GM08714 (cell line): ENCODE results near the gene NHERF1.

Experiments used
- H3K4me3 ChIP-seq: fragments of 200-500 bp; sonication (Bioruptor generic); 2 replicates; pipeline ENCODE4 v1.5.1; 2014; ENCODE audit warnings: mild to moderate bottlenecking, low read length, inconsistent platforms
- ZNF274 ChIP-seq: IDR thresholded peaks from 2 replicates; pipeline ENCODE4 v1.6.1; 2012; ENCODE audit warnings: mild to moderate bottlenecking, low read depth, low read length

NHERF1 gene

DNA sequence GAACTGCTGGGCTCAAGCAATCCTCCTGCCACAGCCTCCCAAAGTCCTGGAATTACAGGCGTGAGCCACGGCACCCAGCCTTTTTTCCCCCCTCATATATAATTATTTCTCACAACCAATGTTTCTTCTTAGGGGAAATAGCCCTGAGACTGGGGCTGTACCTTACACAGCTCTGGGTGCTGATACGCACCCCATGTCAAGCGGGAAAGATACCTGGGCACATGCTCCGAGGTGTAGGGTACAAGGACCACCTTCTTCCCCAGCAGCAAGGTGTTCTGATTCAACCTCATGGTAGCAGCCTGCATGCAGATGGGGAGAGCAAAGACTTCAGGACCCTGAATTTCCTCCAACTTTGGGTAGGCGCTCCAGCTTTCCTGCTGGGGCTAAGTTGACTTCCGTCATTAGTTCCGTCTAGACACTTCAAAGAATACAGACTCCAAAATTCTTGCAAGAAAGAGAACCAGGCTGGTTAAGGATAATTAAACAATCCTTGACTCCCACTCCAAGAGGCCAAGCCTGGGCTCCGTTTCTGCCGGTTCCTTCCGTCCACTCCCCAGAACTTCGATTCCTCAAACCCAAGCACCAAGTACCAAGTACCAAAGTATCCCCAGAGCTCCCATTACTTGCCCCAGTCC is 27.1 kb downstream of the NHERF1 start:
- peak overlapping the region; percentile 85 for H3K4me3 ChIP-seq
- no peak for TF ChIP-seq ZNF274

DNA sequence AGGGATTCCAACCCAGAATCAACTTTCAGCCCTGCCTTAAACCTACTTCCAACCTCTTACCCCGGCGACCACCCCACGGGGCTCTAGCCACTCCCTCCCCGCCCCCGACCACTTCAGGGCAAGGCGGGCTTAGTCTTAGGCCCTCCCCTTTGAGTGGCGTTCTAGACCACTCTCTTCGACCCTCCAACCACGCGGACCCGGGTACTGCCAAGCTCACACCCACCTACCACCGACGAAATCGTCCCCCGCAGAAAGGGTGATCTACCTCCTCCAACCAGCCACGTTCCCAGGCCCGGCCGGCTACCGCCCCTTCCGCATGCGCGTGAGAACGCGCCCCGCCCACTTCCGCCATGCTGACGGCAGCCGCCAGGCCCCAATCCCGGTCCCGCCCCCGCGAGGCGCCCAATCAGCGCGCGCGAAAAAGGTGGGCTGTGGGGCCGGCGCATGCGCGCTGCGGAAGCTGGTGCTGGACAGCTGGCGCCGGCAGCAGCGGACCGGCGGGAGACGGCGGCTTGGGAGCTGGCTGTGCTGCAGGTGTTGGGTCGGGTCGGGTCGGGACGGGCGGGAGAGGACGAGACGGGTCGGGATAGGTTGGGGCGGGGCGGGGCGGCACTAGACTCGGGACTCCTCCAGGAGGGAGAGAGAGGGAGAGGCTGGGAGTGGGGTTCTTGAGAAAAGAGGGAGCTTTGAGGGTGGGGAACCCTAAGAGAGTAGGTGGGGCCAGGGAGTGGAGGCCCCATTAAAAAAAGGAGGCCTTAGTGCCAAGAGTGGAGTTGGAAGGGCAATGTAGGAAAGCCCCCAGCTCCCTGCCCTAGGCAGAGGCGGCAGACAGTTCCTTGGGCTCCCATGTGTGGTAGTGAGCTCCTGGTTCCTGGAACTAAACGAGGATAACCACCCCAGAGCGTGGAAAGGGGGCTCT is 27.9 kb downstream of the NHERF1 start, which contains the start of gene NAT9:
Gene NAT9 (minus strand): TSS at position 302 of the 919 bp plus-strand sequence. CDS start 647 bp downstream, outside the sequence.
- TF ChIP-seq ZNF274, result no peak
- H3K4me3 ChIP-seq, result peak within 1 kb of the TSS; percentile 85

GRCh38 chr17:74776990-74777389 is 28.6 kb downstream of the NHERF1 start:
- TF ChIP-seq ZNF274, result no peak
- H3K4me3 ChIP-seq, result peak overlapping the region; percentile 74

- no peak overlapping the region for H3K4me3 ChIP-seq
- no peak for TF ChIP-seq ZNF274
These were observed 29.6 kb downstream of the NHERF1 start for GRCh38 chr17:74777901-74778515.

GRCh38 chr17:74778960-74779359 is 30.5 kb downstream of the NHERF1 start:
- no peak for TF ChIP-seq ZNF274
- H3K4me3 ChIP-seq, result no peak overlapping the region

DNA sequence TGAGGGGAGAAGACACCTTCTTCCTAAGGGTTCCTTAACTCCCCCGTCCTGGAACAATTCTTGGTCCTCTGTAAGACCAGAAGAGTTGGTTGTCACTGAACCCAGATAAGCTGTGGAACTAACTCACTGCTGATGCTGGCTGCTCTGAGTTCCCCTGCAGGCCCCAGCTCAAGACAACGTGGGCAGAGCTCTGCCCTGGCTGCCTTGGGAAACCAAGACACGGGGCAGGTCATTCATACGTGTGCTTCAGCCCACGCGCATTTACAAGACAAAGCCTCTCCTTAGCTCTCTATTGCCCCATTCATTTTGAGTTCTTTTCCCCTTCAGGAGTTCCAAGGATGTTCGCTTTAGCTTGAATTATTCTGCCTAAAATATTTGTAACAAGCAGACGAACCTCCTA is 31.1 kb downstream of the NHERF1 start:
- no peak for TF ChIP-seq ZNF274

DNA sequence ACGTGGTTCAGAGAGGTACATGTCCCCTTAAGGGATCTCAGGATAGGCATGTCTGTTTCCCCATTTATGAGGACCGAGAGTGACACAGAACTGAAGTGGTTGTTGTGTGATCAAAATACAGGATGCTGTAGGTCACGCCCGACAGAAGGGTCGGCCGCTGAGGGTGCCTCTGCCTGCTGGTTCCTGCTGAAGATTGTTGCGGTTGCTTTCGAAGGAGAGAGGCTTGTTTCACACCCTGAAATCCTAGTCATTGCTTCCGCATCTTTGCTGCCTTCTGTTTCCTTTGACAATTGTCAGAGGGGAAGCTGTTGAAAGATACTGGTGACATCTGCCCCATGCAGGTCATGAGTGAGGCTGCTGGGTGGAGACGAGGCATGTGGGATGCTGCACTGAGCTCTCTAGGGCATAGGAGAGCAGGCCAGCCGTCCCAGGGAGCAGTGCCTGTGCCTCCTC is 31.5 kb downstream of the NHERF1 start:
- no peak overlapping the region for H3K4me3 ChIP-seq
- no peak for TF ChIP-seq ZNF274

More for the DNA sequence above, 31.1 kb downstream of the NHERF1 start:
- H3K4me3 ChIP-seq, result no peak overlapping the region

GRCh38 chr17:74780443-74781238 is 32.2 kb downstream of the NHERF1 start:
- no peak for TF ChIP-seq ZNF274
- H3K4me3 ChIP-seq, result no peak overlapping the region

DNA sequence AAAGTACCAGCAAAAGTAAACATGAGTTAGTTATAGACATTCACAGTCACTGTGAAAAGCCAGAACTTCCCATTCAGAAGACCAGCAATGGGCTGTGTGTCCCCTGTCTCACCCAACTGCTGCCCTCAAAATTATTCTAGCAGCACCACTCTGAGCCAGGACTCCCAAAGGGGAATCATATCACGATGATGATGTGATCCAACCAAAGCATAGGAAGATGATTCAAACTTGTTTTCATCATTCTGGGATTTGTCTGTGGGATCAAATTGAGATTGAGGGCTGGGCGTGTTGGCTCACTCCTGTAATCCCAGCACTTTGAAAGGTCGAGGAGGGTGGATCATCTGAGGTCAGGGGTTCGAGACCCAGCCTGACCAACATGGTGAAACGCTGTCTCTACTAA is 34.1 kb downstream of the NHERF1 start:
- H3K4me3 ChIP-seq, result no peak overlapping the region
- no peak for TF ChIP-seq ZNF274

DNA sequence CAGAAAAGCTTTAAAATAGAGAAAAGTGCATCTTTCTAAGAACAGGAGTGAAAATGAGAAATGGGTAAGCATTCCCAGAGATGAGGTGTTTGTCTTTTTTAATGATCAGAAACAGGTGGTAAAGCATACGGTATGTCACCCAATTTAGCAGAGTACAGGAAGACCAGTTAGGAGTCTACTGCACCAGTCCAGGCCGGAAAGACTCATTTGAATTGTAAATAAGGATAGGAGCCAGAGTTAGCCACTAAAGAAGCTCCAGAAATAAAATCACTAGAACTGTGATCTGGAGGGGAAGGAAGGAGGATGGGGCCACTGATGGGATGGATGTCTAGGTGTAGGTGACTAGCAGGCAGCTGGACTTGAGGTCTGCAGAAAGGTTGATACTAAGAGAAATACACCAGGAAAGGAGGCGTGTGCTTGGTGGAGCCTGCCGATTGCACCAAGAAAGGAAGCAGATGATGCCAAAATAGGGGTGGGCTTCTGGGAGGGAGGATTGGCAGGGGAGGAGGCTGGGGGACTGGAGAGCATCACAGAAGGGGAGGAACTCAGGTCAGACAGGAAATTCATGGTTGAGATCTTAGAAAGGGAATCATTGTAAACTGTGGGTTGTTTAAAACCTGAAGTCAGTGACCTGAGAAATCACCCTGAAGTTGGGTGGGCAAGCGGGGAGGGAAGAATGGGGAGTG is 35.8 kb downstream of the NHERF1 start:
- no peak for TF ChIP-seq ZNF274
- no peak overlapping the region for H3K4me3 ChIP-seq

DNA sequence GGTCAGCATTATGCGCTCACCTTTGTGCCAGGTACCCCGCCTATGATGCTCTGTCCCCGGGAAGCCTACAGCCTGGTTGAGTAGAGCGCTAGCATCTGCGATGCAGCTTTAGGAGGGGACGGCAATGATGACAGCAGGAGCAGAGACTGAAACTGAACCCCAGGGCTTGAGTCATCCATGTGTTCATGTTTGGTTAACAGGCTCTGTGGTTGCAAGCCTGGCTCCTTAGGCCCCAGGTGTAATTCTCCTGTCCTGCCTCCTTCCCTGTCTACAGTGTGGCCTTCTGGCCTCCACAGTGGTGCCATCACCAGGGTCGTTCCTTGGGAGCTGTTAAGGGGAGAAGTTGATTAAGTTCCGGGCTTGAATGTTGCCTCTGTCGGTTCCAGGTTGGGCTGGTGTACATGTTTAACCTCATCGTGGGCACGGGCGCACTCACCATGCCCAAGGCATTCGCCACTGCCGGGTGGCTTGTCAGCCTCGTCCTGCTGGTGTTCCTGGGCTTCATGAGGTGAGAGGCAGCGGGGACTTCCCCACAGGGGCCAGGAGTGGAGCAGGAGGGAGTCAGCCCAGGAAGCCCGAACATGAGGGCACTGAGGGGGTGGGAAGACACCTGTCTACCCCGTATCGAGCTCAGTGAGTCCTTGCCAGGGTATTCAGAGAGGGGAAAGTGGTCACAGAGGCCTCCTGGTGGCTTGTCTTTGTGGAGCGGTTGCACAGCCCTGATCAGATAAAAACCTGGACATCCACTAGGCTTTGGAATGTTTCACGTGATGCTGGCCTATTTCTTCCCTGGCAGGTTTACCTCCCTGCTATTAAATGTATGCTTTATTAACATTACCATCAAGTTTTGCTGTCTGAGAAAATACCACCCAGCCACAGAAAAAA is 36.9 kb downstream of the NHERF1 start:
- no peak overlapping the region for H3K4me3 ChIP-seq
- TF ChIP-seq ZNF274, result no peak

- H3K4me3 ChIP-seq, result no peak overlapping the region
- TF ChIP-seq ZNF274, result no peak
These were observed 37.5 kb downstream of the NHERF1 start for GRCh38 chr17:74785981-74786360.

GRCh38 chr17:74786431-74787055 is 38.1 kb downstream of the NHERF1 start:
- TF ChIP-seq ZNF274, result no peak
- H3K4me3 ChIP-seq, result no peak overlapping the region
